SHP77 treated with DMSO at 0.1 percent for 48 hours (cell line): ENCODE results near the gene REXO5.
"Not testable (repeated sequence)": the region's sequence is repeated elsewhere in the genome, so short reads cannot be mapped to it uniquely, and the experiment has no call there.

ENCODE experiments used
- DNase-seq: peaks from one replicate; lab custom pipeline; 2025; lab: John Stamatoyannopoulos, UW

The REXO5 gene

GRCh38 chr16:20806168-20807050 lies at the start of gene REXO5, which contains the start of gene ERI2:
TSS of gene REXO5 (plus strand) at chr16:20806527. CDS start at chr16:20806954, 427 bp downstream.
TSS of gene ERI2 (minus strand) at chr16:20806472. CDS start at chr16:20806430, 42 bp downstream.
- DNase-seq = peak; percentile 86

GRCh38 chr16:20760346-20760745 lies 46.0 kb upstream of the REXO5 start:
- DNase-seq = no peak

- no peak for DNase-seq
Measured at GRCh38 chr16:20761175-20761574, 45.2 kb upstream of the REXO5 start.

- no peak for DNase-seq
Measured at GRCh38 chr16:20762404-20763123, 43.8 kb upstream of the REXO5 start.

GRCh38 chr16:20763461-20764232 lies 42.7 kb upstream of the REXO5 start, which contains the start of gene ACSM3:
TSS of gene ACSM3 (plus strand) at chr16:20764014. CDS start at chr16:20770035, 6,021 bp downstream.
- DNase-seq = no peak

GRCh38 chr16:20764448-20764847 lies 41.9 kb upstream of the REXO5 start:
- DNase-seq = not testable (repeated sequence)

GRCh38 chr16:20765732-20766131 lies 40.6 kb upstream of the REXO5 start:
- DNase-seq = no peak

- no peak for DNase-seq
Measured at GRCh38 chr16:20766294-20766693, 40.0 kb upstream of the REXO5 start.

GRCh38 chr16:20767577-20767976 lies 38.8 kb upstream of the REXO5 start:
- no peak for DNase-seq

GRCh38 chr16:20768121-20768520 lies 38.2 kb upstream of the REXO5 start:
- DNase-seq = no peak

GRCh38 chr16:20768818-20769217 lies 37.5 kb upstream of the REXO5 start:
- DNase-seq = no peak

GRCh38 chr16:20773679-20774078 lies 32.6 kb upstream of the REXO5 start:
- no peak for DNase-seq

GRCh38 chr16:20774703-20775362 lies 31.5 kb upstream of the REXO5 start:
- peak; percentile 55 for DNase-seq

- DNase-seq = no peak
Measured at GRCh38 chr16:20781697-20782096, 24.6 kb upstream of the REXO5 start.

- no peak for DNase-seq
Measured at GRCh38 chr16:20782470-20782869, 23.9 kb upstream of the REXO5 start.

- DNase-seq = no peak
Measured at GRCh38 chr16:20784204-20784603, 22.1 kb upstream of the REXO5 start.

GRCh38 chr16:20789130-20789529 lies 17.2 kb upstream of the REXO5 start:
- DNase-seq = no peak

- DNase-seq = no peak
Measured at GRCh38 chr16:20791923-20792612, 14.3 kb upstream of the REXO5 start.

GRCh38 chr16:20798364-20798763 lies 8.0 kb upstream of the REXO5 start:
- DNase-seq = no peak

- DNase-seq = no peak
Measured at GRCh38 chr16:20799599-20799998, 6.7 kb upstream of the REXO5 start.

- DNase-seq = no peak
Measured at GRCh38 chr16:20801278-20801677, 5.0 kb upstream of the REXO5 start.
